Body of pancreas (tissue), 4 donors: Measurements from ENCODE around the gene ZNF20.

Experiments used
- POLR2A ChIP-seq, 3 donors: fragments of 450-650 bp; IDR thresholded peaks; one replicate each; pipeline ENCODE4 v1.6.1; 2016; ENCODE audit warnings: antibody characterized with exemption in 3 of 3, mild to moderate bottlenecking in 2 of 3
- TF ChIP-seq, protein P1 (sequence below), 7 experiments: fragments of 450-650 bp in 4 of 7; fragments of 200-600 bp in 3 of 7; sonication (generic) in 3 of 7; IDR thresholded peaks; one replicate each; pipeline ENCODE4 v1.5.1; 2016 to 2019; ENCODE audit warnings: antibody characterized with exemption in 7 of 7

DNA sequence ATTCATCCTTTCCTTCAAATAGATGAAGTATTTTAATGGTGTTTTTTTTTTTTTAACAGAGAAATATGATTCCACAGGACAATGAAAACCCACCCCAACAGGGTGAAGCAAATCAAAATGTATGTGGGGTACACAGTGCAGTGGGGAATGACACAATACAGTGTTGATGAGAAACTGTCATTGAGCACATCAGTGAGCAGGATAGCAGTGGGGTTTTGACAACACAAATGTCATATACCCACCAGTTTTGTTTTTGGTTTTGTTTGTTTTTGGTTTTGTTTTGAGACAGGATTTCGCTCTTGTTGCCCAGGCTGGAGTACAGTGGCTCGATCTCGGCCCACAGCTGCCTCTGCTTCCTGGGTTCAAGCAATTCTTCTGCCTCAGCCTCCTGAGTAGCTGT, 46.4 kb downstream of the ZNF20 start:
- no peak for TF ChIP-seq POLR2A (IDR thresholded peaks at IDR 0.05)
- TF ChIP-seq, protein P1, sequence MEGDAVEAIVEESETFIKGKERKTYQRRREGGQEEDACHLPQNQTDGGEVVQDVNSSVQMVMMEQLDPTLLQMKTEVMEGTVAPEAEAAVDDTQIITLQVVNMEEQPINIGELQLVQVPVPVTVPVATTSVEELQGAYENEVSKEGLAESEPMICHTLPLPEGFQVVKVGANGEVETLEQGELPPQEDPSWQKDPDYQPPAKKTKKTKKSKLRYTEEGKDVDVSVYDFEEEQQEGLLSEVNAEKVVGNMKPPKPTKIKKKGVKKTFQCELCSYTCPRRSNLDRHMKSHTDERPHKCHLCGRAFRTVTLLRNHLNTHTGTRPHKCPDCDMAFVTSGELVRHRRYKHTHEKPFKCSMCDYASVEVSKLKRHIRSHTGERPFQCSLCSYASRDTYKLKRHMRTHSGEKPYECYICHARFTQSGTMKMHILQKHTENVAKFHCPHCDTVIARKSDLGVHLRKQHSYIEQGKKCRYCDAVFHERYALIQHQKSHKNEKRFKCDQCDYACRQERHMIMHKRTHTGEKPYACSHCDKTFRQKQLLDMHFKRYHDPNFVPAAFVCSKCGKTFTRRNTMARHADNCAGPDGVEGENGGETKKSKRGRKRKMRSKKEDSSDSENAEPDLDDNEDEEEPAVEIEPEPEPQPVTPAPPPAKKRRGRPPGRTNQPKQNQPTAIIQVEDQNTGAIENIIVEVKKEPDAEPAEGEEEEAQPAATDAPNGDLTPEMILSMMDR (IDR thresholded peaks at IDR 0.05), result no peak
